PC-9 (cell line): ENCODE measurements around the gene CD14. TPM values are rescaled to one million over a fixed set of nuclear protein-coding genes. Genes with fewer than 3 reads are reported as not detected.
A peak's percentile ranks its signal among the peaks of the same experiment; 100 is the strongest.

Source experiments
- BruUV-seq: library from RNA; stranded (reverse); fragments of 400-500 nt; replicated peaks from 2 replicates; lab custom pipeline; 2021; lab: Mats Ljungman, UMichigan
- CTCF ChIA-PET: fragments of 300-600 bp; sonication (Branson Sonifier 250); formaldehyde crosslinking; loops from one replicate; lab custom pipeline; 2022; ENCODE audit warnings: antibody characterized with exemption; lab: Charles Lee
- POLR2A ChIA-PET: fragments of 300-600 bp; sonication (Branson Sonifier 250); formaldehyde crosslinking; loops from one replicate; lab custom pipeline; 2022; ENCODE audit warnings: antibody characterized with exemption; ENCODE audit not compliant: unreplicated experiment; lab: Charles Lee
- DNase-seq, 2 experiments: peaks; one replicate each; pipeline versions ENCODE4 v3.0.0 to v3.0.0-alpha.2; 2015 to 2022; ENCODE audit warnings: mixed read lengths in 1 of 2
- H2AFZ ChIP-seq: fragments of 200-600 bp; sonication (generic); 2 replicates; pipeline ENCODE4 v1.8.1; 2017; ENCODE audit warnings: antibody characterized with exemption
- H3F3A ChIP-seq: fragments of 200-600 bp; sonication (generic); 2 replicates; pipeline ENCODE4 v1.8.1; 2017; ENCODE audit warnings: antibody characterized with exemption, mild to moderate bottlenecking, low read depth; ENCODE audit not compliant: insufficient read depth
- H3K27ac ChIP-seq: fragments of 200-600 bp; sonication (generic); 2 replicates; pipeline ENCODE4 v1.6.1; 2016; ENCODE audit warnings: mixed run types
- H3K27me3 ChIP-seq: fragments of 200-600 bp; sonication (generic); 2 replicates; pipeline ENCODE4 v1.6.1; 2016; ENCODE audit warnings: low read depth, mixed run types; ENCODE audit not compliant: insufficient read depth
- H3K36me3 ChIP-seq: fragments of 200-600 bp; sonication (generic); 2 replicates; pipeline ENCODE4 v1.6.1; 2016; ENCODE audit warnings: low read depth, mixed run types
- H3K4me1 ChIP-seq: fragments of 200-600 bp; sonication (generic); replicated peaks from 2 replicates; pipeline ENCODE4 v1.6.1; 2016; ENCODE audit warnings: mixed run types; ENCODE audit not compliant: insufficient read depth
- H3K4me2 ChIP-seq: fragments of 200-600 bp; sonication (generic); 2 replicates; pipeline ENCODE4 v1.6.1; 2017; ENCODE audit warnings: mixed run types
- H3K4me3 ChIP-seq: fragments of 200-600 bp; sonication (generic); 2 replicates; pipeline ENCODE4 v1.6.1; 2016; ENCODE audit warnings: mixed run types
- H3K79me2 ChIP-seq: fragments of 200-600 bp; sonication (generic); 2 replicates; pipeline ENCODE4 v1.6.1; 2017; ENCODE audit warnings: low read depth, mixed run types
- H3K9me2 ChIP-seq: fragments of 200-600 bp; sonication (generic); 2 replicates; pipeline ENCODE4 v1.8.1; 2017; ENCODE audit warnings: mild to moderate bottlenecking; ENCODE audit not compliant: insufficient read depth
- H3K9me3 ChIP-seq: fragments of 200-600 bp; sonication (generic); 2 replicates; pipeline ENCODE4 v1.8.1; 2016; ENCODE audit warnings: low read depth; ENCODE audit not compliant: insufficient read depth
- H4K20me1 ChIP-seq: fragments of 200-600 bp; sonication (generic); 2 replicates; pipeline ENCODE4 v1.8.1; 2017; ENCODE audit not compliant: insufficient read depth
- EZH2 ChIP-seq: fragments of 200-600 bp; sonication (generic); IDR thresholded peaks from 2 replicates; pipeline ENCODE4 v1.8.0; 2017; ENCODE audit warnings: antibody characterized with exemption, low read depth
- intact Hi-C: fragments of 100-400 bp; cut with micrococcal nuclease; formaldehyde crosslinking; loops from one replicate; pipeline ENCODE4 v1.10.0; 2022; ENCODE audit not compliant: unreplicated experiment
- total RNA-seq: library from RNA; stranded (reverse); gene quantifications from 2 replicates; pipeline ENCODE4 v1.2.3, GENCODE V29; 2021
- TF ChIP-seq, protein P1 (sequence below): fragments of 200-600 bp; sonication (generic); conservative IDR thresholded peaks from 2 replicates; pipeline ENCODE4 v1.6.1; 2017; ENCODE audit warnings: mixed run types, antibody characterized with exemption, mild to moderate bottlenecking, moderate library complexity

Gene CD14
- total RNA-seq, 1 experiment from 2014 or later = 0.81 TPM

DNA sequence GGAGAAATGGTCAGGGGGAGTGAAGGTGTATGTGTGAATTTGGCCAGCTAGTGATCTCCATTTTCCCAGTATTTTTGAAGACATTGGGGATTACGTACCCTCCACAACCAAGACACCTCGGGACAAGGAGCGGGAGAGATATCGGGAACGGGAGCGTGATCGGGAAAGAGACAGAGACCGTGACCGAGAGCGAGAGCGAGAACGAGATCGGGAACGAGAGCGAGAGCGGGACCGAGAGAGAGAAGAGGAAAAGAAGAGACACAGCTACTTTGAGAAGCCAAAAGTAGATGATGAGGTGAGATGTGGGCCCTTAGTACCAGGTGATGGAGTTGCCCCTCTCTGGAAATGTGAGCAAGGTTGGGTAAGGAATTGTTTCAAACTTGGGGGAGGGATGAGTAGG lies 25.9 kb upstream of the CD14 start:
- no peak for DNase-seq
- no peak for TF ChIP-seq EZH2
- TF ChIP-seq, protein P1, sequence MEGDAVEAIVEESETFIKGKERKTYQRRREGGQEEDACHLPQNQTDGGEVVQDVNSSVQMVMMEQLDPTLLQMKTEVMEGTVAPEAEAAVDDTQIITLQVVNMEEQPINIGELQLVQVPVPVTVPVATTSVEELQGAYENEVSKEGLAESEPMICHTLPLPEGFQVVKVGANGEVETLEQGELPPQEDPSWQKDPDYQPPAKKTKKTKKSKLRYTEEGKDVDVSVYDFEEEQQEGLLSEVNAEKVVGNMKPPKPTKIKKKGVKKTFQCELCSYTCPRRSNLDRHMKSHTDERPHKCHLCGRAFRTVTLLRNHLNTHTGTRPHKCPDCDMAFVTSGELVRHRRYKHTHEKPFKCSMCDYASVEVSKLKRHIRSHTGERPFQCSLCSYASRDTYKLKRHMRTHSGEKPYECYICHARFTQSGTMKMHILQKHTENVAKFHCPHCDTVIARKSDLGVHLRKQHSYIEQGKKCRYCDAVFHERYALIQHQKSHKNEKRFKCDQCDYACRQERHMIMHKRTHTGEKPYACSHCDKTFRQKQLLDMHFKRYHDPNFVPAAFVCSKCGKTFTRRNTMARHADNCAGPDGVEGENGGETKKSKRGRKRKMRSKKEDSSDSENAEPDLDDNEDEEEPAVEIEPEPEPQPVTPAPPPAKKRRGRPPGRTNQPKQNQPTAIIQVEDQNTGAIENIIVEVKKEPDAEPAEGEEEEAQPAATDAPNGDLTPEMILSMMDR = no peak
- Histone ChIP-seq H3K4me2 (no peak overlapping the region), H4K20me1 (no peaks in the 10 kb centered on the region), H3K9me3 (no peaks in the 10 kb centered on the region), H2AFZ (no peak overlapping the region), H3K4me3 (no peak overlapping the region), H3K9me2 (no peaks in the 10 kb centered on the region), H3K79me2 (no peaks in the 10 kb centered on the region), H3F3A (peaks cover 14% of the 10 kb centered on the region), H3K27me3 (no peaks in the 10 kb centered on the region), H3K4me1 (no peaks in the 10 kb centered on the region; the same call in 1 of the 2 replicates), H3K36me3 (peaks cover 26% of the 10 kb centered on the region), H3K27ac (no peak overlapping the region)
- CTCF ChIA-PET = no interaction called here
- intact Hi-C loops = no loop called here
- POLR2A ChIA-PET = no interaction called here
- no TSS peak for BruUV-seq

DNA sequence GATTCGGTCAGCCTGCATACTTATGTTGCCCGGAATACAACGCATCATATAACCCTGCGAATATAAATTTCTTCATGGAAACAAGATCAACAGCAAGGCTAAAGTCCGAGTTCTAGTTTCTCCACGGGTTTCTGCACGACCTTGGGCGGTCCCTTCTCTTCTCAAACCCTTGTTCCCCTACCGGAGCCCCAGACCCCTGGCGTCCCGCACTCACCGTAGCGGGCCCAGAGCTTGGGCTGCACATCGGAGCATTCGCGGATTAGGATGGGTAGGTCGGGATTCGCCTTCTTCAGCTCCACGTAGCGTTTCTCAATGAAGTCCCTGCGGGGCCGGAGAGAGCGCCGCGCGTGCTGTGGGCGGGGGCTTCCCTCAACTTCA lies 14.1 kb upstream of the CD14 start:
- peaks cover 5% of the 10 kb centered on the region; the same call in 1 of the 2 replicates for H4K20me1 ChIP-seq
- peaks cover 14% of the 10 kb centered on the region for H3K4me1 ChIP-seq
- H3K9me2 ChIP-seq = no peaks in the 10 kb centered on the region
- no peaks in the 10 kb centered on the region for H3K9me3 ChIP-seq
- peaks cover 46% of the 10 kb centered on the region for H3K79me2 ChIP-seq
- TSS peak; percentile 71 for BruUV-seq
- TF ChIP-seq, protein P1 = no peak
- TF ChIP-seq EZH2 = no peak
- POLR2A ChIA-PET = interaction anchor here (0.6 to 1.1 kb wide), 6 partner anchors 17 to 1223 kb away, joined by 3 to 10 read pairs (median 6); partner anchors contain the start of gene ZMAT2
- H2AFZ ChIP-seq = peak overlapping the region; percentile 84
- peaks cover 6% of the 10 kb centered on the region; the same call in 1 of the 2 replicates for H3F3A ChIP-seq
- DNase-seq = no peak
- CTCF ChIA-PET = no interaction called here
- no peak overlapping the region for H3K27ac ChIP-seq
- H3K4me3 ChIP-seq = peak overlapping the region; percentile 84
- no peaks in the 10 kb centered on the region for H3K27me3 ChIP-seq
- peak overlapping the region; percentile 91 for H3K4me2 ChIP-seq
- peaks cover 26% of the 10 kb centered on the region for H3K36me3 ChIP-seq
- intact Hi-C loops = loop anchor here (2.0 kb wide), 3 partner anchors 82 to 246 kb away; partner anchors contain the start of genes ANKHD1, APBB3, SLC35A4 and SRA1

DNA sequence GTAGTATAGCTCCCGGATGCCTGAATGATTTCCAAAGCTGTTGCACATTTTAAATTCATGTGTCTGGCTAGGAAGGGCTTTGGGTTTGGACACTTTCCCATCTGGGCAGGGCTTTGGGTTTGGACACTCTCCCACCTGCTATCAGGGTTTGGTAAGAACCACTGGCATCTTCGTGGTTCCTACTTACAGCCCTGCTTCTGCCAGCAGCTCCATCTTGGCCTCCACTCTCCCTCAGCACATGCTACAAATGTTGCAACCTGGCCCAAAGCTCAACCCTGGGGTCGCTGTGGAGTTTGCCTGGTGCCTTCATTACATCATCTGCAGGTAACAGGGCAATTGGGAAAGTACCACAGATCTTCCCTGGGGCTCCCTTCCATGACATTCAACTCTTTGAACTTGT lies 9.7 kb upstream of the CD14 start:
- peaks cover 41% of the 10 kb centered on the region for H3K79me2 ChIP-seq
- peaks cover 2% of the 10 kb centered on the region; the same call in 1 of the 2 replicates for H4K20me1 ChIP-seq
- H2AFZ ChIP-seq = no peak overlapping the region
- intact Hi-C loops = no loop called here
- no peaks in the 10 kb centered on the region for H3K9me2 ChIP-seq
- peaks cover 17% of the 10 kb centered on the region for H3K4me1 ChIP-seq
- BruUV-seq = no TSS peak
- H3F3A ChIP-seq = no peaks in the 10 kb centered on the region; the same call in 1 of the 2 replicates
- CTCF ChIA-PET = interaction anchor here (0.6 kb wide), 1 partner anchor 25 kb away, joined by 7 read pairs; no protein-coding TSS in a partner anchor
- H3K27me3 ChIP-seq = no peaks in the 10 kb centered on the region
- H3K9me3 ChIP-seq = no peaks in the 10 kb centered on the region
- H3K4me2 ChIP-seq = no peak overlapping the region
- no peak overlapping the region for H3K4me3 ChIP-seq
- DNase-seq = no peak
- no peaks in the 10 kb centered on the region for H3K36me3 ChIP-seq
- POLR2A ChIA-PET = interaction anchor here (0.6 kb wide), 1 partner anchor 91 kb away, joined by 5 read pairs; no protein-coding TSS in a partner anchor
- H3K27ac ChIP-seq = no peak overlapping the region
- TF ChIP-seq, protein P1 = no peak
- TF ChIP-seq EZH2 = no peak
